ENCODE results near the gene BBS5. TPM values are rescaled to one million over a fixed set of nuclear protein-coding genes. Genes with fewer than 3 reads are reported as not detected.

Gene BBS5
- total RNA-seq, 3 donors from 2014 or later (not counting 1 experiment from before 2014, with no cell fraction given) = 1.5 to 2.2 (median 1.7) TPM

- Mint-ChIP-seq H3K4me1 (peaks cover 17 to 18% of the 10 kb centered on the region in 2 donors), H3K27ac (no peak overlapping the region), H3K9me3 (no peaks in the 10 kb centered on the region), H3K27me3 (ENCODE audit: low read depth in 2 of 2) (no peaks in the 10 kb centered on the region), H3K4me3 (peak overlapping the region; percentile 91), H3K36me3 (no peaks in the 10 kb centered on the region)
- peak overlapping the region; percentile 72 for H3K4me3 ChIP-seq (ENCODE audit: low read length)
- no peak overlapping the region for H3K27ac ChIP-seq (ENCODE audit: low read length)
- H3K4me1 ChIP-seq (ENCODE audit: control insufficient read depth, insufficient read depth, low read length) = peaks cover 10% of the 10 kb centered on the region
- H3K9me3 ChIP-seq (ENCODE audit: control insufficient read depth, insufficient read depth, low read length) = no peaks in the 10 kb centered on the region
- peak in 1 of 3 donors; percentile 2 for ATAC-seq
- DNase-seq = no peak
- no peaks in the 10 kb centered on the region for H3K36me3 ChIP-seq (ENCODE audit: control insufficient read depth, insufficient read depth, low read length)
- 74% methylated on average over 5 of the region's 9 CpGs for WGBS (ENCODE audit: insufficient coverage)
- intact Hi-C loops (cut with micrococcal nuclease) = no loop called here
- H3K27me3 ChIP-seq (ENCODE audit: control insufficient read depth, insufficient read depth, low read length) = no peaks in the 10 kb centered on the region
- no peak for TF ChIP-seq CTCF (IDR thresholded peaks at IDR 0.05)
Measured at GRCh38 chr2:169480079-169480465, 778 bp downstream of the BBS5 start.

- H3K27me3 ChIP-seq (ENCODE audit: control insufficient read depth, insufficient read depth, low read length) = no peaks in the 10 kb centered on the region
- no peak overlapping the region for H3K27ac ChIP-seq (ENCODE audit: low read length)
- WGBS (ENCODE audit: insufficient coverage) = 91% methylated on average over 1 of the region's 1 CpG
- no peaks in the 10 kb centered on the region for H3K27me3 Mint-ChIP-seq (ENCODE audit: low read depth in 2 of 2)
- no peak for ATAC-seq
- intact Hi-C loops (cut with micrococcal nuclease) = no loop called here
- DNase-seq = no peak
- no peak overlapping the region for H3K27ac Mint-ChIP-seq
- no peaks in the 10 kb centered on the region for H3K36me3 Mint-ChIP-seq
- no peak overlapping the region for H3K4me3 Mint-ChIP-seq
- H3K9me3 Mint-ChIP-seq = no peaks in the 10 kb centered on the region
- H3K36me3 ChIP-seq (ENCODE audit: control insufficient read depth, insufficient read depth, low read length) = no peaks in the 10 kb centered on the region
- H3K4me1 ChIP-seq (ENCODE audit: control insufficient read depth, insufficient read depth, low read length) = no peaks in the 10 kb centered on the region
- no peak for TF ChIP-seq CTCF (IDR thresholded peaks at IDR 0.05)
- H3K4me1 Mint-ChIP-seq = no peaks in the 10 kb centered on the region
- H3K9me3 ChIP-seq (ENCODE audit: control insufficient read depth, insufficient read depth, low read length) = no peaks in the 10 kb centered on the region
- H3K4me3 ChIP-seq (ENCODE audit: low read length) = no peak overlapping the region
Measured at GRCh38 chr2:169485650-169486138, 6.4 kb downstream of the BBS5 start.

GRCh38 chr2:169486487-169486886 is 7.2 kb downstream of the BBS5 start:
- Mint-ChIP-seq H3K27ac (no peak overlapping the region), H3K4me3 (no peak overlapping the region), H3K36me3 (no peaks in the 10 kb centered on the region), H3K4me1 (no peaks in the 10 kb centered on the region), H3K27me3 (ENCODE audit: low read depth in 2 of 2) (no peaks in the 10 kb centered on the region), H3K9me3 (no peaks in the 10 kb centered on the region)
- Histone ChIP-seq H3K27ac (ENCODE audit: low read length) (no peak overlapping the region), H3K4me3 (ENCODE audit: low read length) (no peak overlapping the region), H3K27me3 (ENCODE audit: control insufficient read depth, insufficient read depth, low read length) (no peaks in the 10 kb centered on the region), H3K4me1 (ENCODE audit: control insufficient read depth, insufficient read depth, low read length) (no peaks in the 10 kb centered on the region), H3K9me3 (ENCODE audit: control insufficient read depth, insufficient read depth, low read length) (no peaks in the 10 kb centered on the region), H3K36me3 (ENCODE audit: control insufficient read depth, insufficient read depth, low read length) (no peaks in the 10 kb centered on the region)
- intact Hi-C loops (cut with micrococcal nuclease) = no loop called here
- no peak for ATAC-seq
- no peak for DNase-seq
- TF ChIP-seq CTCF (IDR thresholded peaks at IDR 0.05) = no peak

- no peak overlapping the region for H3K4me3 Mint-ChIP-seq
- TF ChIP-seq CTCF (IDR thresholded peaks at IDR 0.05) = no peak
- no peaks in the 10 kb centered on the region for H3K4me1 Mint-ChIP-seq
Measured at GRCh38 chr2:169490834-169491233, 11.5 kb downstream of the BBS5 start.

More at GRCh38 chr2:169490834-169491233, 11.5 kb downstream of the BBS5 start:
- Mint-ChIP-seq H3K36me3 (no peaks in the 10 kb centered on the region), H3K9me3 (no peaks in the 10 kb centered on the region), H3K27ac (no peak overlapping the region), H3K27me3 (ENCODE audit: low read depth in 2 of 2) (no peaks in the 10 kb centered on the region)
- no peaks in the 10 kb centered on the region for H3K9me3 ChIP-seq (ENCODE audit: control insufficient read depth, insufficient read depth, low read length)
- no peaks in the 10 kb centered on the region for H3K4me1 ChIP-seq (ENCODE audit: control insufficient read depth, insufficient read depth, low read length)
- H3K36me3 ChIP-seq (ENCODE audit: control insufficient read depth, insufficient read depth, low read length) = no peaks in the 10 kb centered on the region
- intact Hi-C loops (cut with micrococcal nuclease) = no loop called here
- H3K4me3 ChIP-seq (ENCODE audit: low read length) = no peak overlapping the region
- DNase-seq (no peak), ATAC-seq (no peak)
- no peak overlapping the region for H3K27ac ChIP-seq (ENCODE audit: low read length)
- H3K27me3 ChIP-seq (ENCODE audit: control insufficient read depth, insufficient read depth, low read length) = no peaks in the 10 kb centered on the region
